IMR-90 (cell line): Measurements from ENCODE around the gene WFDC5. TPM values are rescaled to one million over a fixed set of nuclear protein-coding genes. Genes with fewer than 3 reads are reported as not detected.
A peak's percentile ranks its signal among the peaks of the same experiment; 100 is the strongest.

Source experiments
- ATAC-seq: fragments of 200-7000 bp; cut with Tn5 transposase; 2 replicates; pipeline ENCODE4 v1.9.1; 2020; ENCODE audit warnings: low read depth, mild to moderate bottlenecking, moderate library complexity
- BruUV-seq: library from RNA; stranded (reverse); fragments of 400-500 nt; replicated peaks from 2 replicates; lab custom pipeline; 2021; lab: Mats Ljungman, UMichigan
- CTCF ChIA-PET: fragments of 300-600 bp; formaldehyde crosslinking; extraction: SDS; loops from one replicate; lab custom pipeline; 2021; ENCODE audit warnings: antibody characterized with exemption; lab: Yijun Ruan, JAX
- POLR2A ChIA-PET: fragments of 300-600 bp; sonication (Branson Sonifier 250); formaldehyde crosslinking; loops from one replicate; lab custom pipeline; 2022; ENCODE audit warnings: antibody characterized with exemption; ENCODE audit not compliant: unreplicated experiment; lab: Charles Lee
- DNase-seq: peaks from one replicate; pipeline ENCODE4 v3.0.0; 2013
- H2AFZ ChIP-seq: replicated peaks from 2 replicates; pipeline ENCODE3; 2013; ENCODE audit warnings: low read length, mild to moderate bottlenecking; ENCODE audit not compliant: poor library complexity
- H2AK5ac ChIP-seq: 2 replicates; pipeline ENCODE4 v1.6.1; 2013; ENCODE audit warnings: low read depth, low read length, inconsistent platforms
- H2AK9ac ChIP-seq: replicated peaks from 2 replicates; pipeline ENCODE3; 2013; ENCODE audit warnings: mild to moderate bottlenecking, low read depth, low read length, moderate library complexity; ENCODE audit not compliant: poor library complexity
- H2BK120ac ChIP-seq: 2 replicates; pipeline ENCODE4 v1.6.1; 2013; ENCODE audit warnings: low read depth, low read length, inconsistent platforms
- H2BK15ac ChIP-seq: 3 replicates; pipeline ENCODE4 v1.6.1; 2013; ENCODE audit warnings: low read depth, low read length, inconsistent platforms
- H2BK20ac ChIP-seq: 2 replicates; pipeline ENCODE4 v1.6.1; 2013; ENCODE audit warnings: low read depth, mild to moderate bottlenecking, inconsistent platforms, low read length, moderate library complexity
- H2BK5ac ChIP-seq: 2 replicates; pipeline ENCODE4 v1.6.1; 2013; ENCODE audit warnings: mild to moderate bottlenecking, low read depth, low read length, inconsistent platforms; ENCODE audit not compliant: poor library complexity, severe bottlenecking
- H3K14ac ChIP-seq: replicated peaks from 2 replicates; pipeline ENCODE4 v1.6.1; 2013; ENCODE audit warnings: low read depth, low read length, inconsistent platforms
- H3K18ac ChIP-seq: 2 replicates; pipeline ENCODE4 v1.6.1; 2013; ENCODE audit warnings: low read depth, low read length, control low read depth
- H3K23ac ChIP-seq: 2 replicates; pipeline ENCODE4 v1.6.1; 2013; ENCODE audit warnings: low read depth, low read length, inconsistent platforms
- H3K27ac ChIP-seq: 2 replicates; pipeline ENCODE4 v1.5.1; 2013; ENCODE audit warnings: mild to moderate bottlenecking, control low read depth, low read length; ENCODE audit not compliant: insufficient read depth
- H3K27me3 ChIP-seq: 2 replicates; pipeline ENCODE4 v1.6.1; 2013; ENCODE audit warnings: low read length; ENCODE audit not compliant: control insufficient read depth, insufficient read depth
- H3K36me3 ChIP-seq: 2 replicates; pipeline ENCODE4 v1.6.1; 2013; ENCODE audit warnings: low read length, mixed read lengths; ENCODE audit not compliant: control insufficient read depth, insufficient read depth
- H3K4ac ChIP-seq: 2 replicates; pipeline ENCODE4 v1.6.1; 2013; ENCODE audit warnings: low read depth, low read length, inconsistent platforms
- H3K4me1 ChIP-seq: 2 replicates; pipeline ENCODE4 v1.6.1; 2013; ENCODE audit warnings: low read length, mixed read lengths; ENCODE audit not compliant: control insufficient read depth, insufficient read depth
- H3K4me2 ChIP-seq: 2 replicates; pipeline ENCODE4 v1.6.1; 2013; ENCODE audit warnings: low read depth, mild to moderate bottlenecking, control low read depth, low read length, moderate library complexity
- H3K4me3 ChIP-seq: 2 replicates; pipeline ENCODE4 v1.5.1; 2013; ENCODE audit warnings: low read depth, mild to moderate bottlenecking, control low read depth, low read length, moderate library complexity; ENCODE audit not compliant: insufficient read depth
- H3K56ac ChIP-seq: 2 replicates; pipeline ENCODE4 v1.6.1; 2013; ENCODE audit warnings: low read length, inconsistent platforms; ENCODE audit not compliant: insufficient read depth; ENCODE audit errors: extremely low read depth
- H3K79me1 ChIP-seq, 2 experiments: 2 replicates each; pipeline ENCODE4 v1.6.1; 2013; ENCODE audit warnings: low read length in 2 of 2, inconsistent platforms in 1 of 2, low read depth in 1 of 2
- H3K9ac ChIP-seq: 2 replicates; pipeline ENCODE4 v1.6.1; 2013; ENCODE audit warnings: low read depth, low read length, control low read depth
- H3K9me1 ChIP-seq: 2 replicates; pipeline ENCODE4 v1.6.1; 2013; ENCODE audit warnings: low read length, inconsistent platforms; ENCODE audit not compliant: insufficient read depth
- H3K9me3 ChIP-seq: 2 replicates; pipeline ENCODE4 v1.6.1; 2013; ENCODE audit warnings: low read length; ENCODE audit not compliant: control insufficient read depth, insufficient read depth
- H4K20me1 ChIP-seq: 2 replicates; pipeline ENCODE4 v1.6.1; 2013; ENCODE audit warnings: low read length, inconsistent platforms; ENCODE audit not compliant: insufficient read depth
- H4K5ac ChIP-seq: 2 replicates; pipeline ENCODE4 v1.6.1; 2013; ENCODE audit warnings: mild to moderate bottlenecking, low read depth, low read length, control low read depth
- H4K8ac ChIP-seq, 2 experiments: 2 replicates each; pipeline ENCODE4 v1.6.1; 2013; ENCODE audit warnings: low read depth in 2 of 2, low read length in 2 of 2, control low read depth in 1 of 2, inconsistent platforms in 1 of 2
- H4K91ac ChIP-seq: 2 replicates; pipeline ENCODE4 v1.6.1; 2013; ENCODE audit warnings: low read depth, low read length, inconsistent platforms; ENCODE audit not compliant: insufficient read depth
- CEBPB ChIP-seq: IDR thresholded peaks from 2 replicates; pipeline ENCODE4 v1.6.1; 2012; ENCODE audit warnings: low read depth, low read length, improper control_type of control experiment
- CHD1 ChIP-seq: IDR thresholded peaks from 2 replicates; pipeline ENCODE4 v1.6.1; 2012; ENCODE audit warnings: low read depth, low read length, improper control_type of control experiment
- FOS ChIP-seq: fragments of 150-350 bp; IDR thresholded peaks from 2 replicates; pipeline ENCODE4 v1.6.1; 2016; ENCODE audit warnings: low read depth, low read length
- MAZ ChIP-seq: IDR thresholded peaks from 2 replicates; pipeline ENCODE4 v1.6.1; 2012; ENCODE audit warnings: low read depth, mild to moderate bottlenecking, low read length, improper control_type of control experiment, moderate library complexity, borderline replicate concordance
- NFE2L2 ChIP-seq: fragments of 150-350 bp; IDR thresholded peaks from 2 replicates; pipeline ENCODE4 v1.6.1; 2016; ENCODE audit warnings: low read depth, mild to moderate bottlenecking, low read length
- POLR2A ChIP-seq: IDR thresholded peaks from 2 replicates; pipeline ENCODE4 v1.6.1; 2012; ENCODE audit warnings: mild to moderate bottlenecking, low read depth, low read length
- RCOR1 ChIP-seq: IDR thresholded peaks from 2 replicates; pipeline ENCODE4 v1.6.1; 2012; ENCODE audit warnings: mild to moderate bottlenecking, low read length, improper control_type of control experiment; ENCODE audit not compliant: insufficient replicate concordance
- RFX5 ChIP-seq: IDR thresholded peaks from 2 replicates; pipeline ENCODE4 v1.8.0; 2012; ENCODE audit warnings: low read depth, mild to moderate bottlenecking, low read length, moderate library complexity
- WGBS, 2 experiments: methylation state at CpG; one replicate each; pipeline versions ENCODE4 v1.1.5 to v1.1.7; 2013; ENCODE audit warnings: missing lambda C conversion rate in 2 of 2; ENCODE audit not compliant: insufficient read length in 1 of 2; ENCODE audit errors: extremely low coverage in 2 of 2; 5-methylcytosine and 5-hydroxymethylcytosine counted together
- dilution Hi-C: fragments of 300-500 bp; cut with HindIII; formaldehyde crosslinking; loops from one replicate; pipeline ENCODE4 v1.14.3; 2018; ENCODE audit warnings: low sequenced_read_pairs; ENCODE audit not compliant: unreplicated experiment
- in situ Hi-C: fragments of 300-500 bp; cut with MboI; formaldehyde crosslinking; loops from 3 replicates; pipeline ENCODE4 v1.14.3; 2019; ENCODE audit warnings: low sequenced_read_pairs, inconsistent platforms, mixed read lengths
- intact Hi-C: fragments of 100-400 bp; cut with micrococcal nuclease; formaldehyde crosslinking; loops from 2 replicates; pipeline ENCODE4 v1.10.0; 2022
- polyA plus RNA-seq, 3 experiments: library from polyadenylated mRNA; depleted of rRNA; stranded (reverse); fragments of >200 nt; gene quantifications; 2 replicates each; pipeline ENCODE4 v1.2.3, GENCODE V29; 2012; ENCODE audit warnings: low replicate concordance in 1 of 3
- total RNA-seq: library from RNA; depleted of rRNA; stranded (reverse); fragments of >200 nt; gene quantifications from 2 replicates; pipeline ENCODE4 v1.2.3, GENCODE V29; 2012
- TF ChIP-seq, protein P1 (sequence below): fragments of 150-350 bp; IDR thresholded peaks from 2 replicates; pipeline ENCODE4 v1.6.1; 2017; ENCODE audit warnings: mild to moderate bottlenecking, antibody characterized with exemption, low read length, low read depth
- TF ChIP-seq, protein P2 (sequence below): fragments of 150-350 bp; IDR thresholded peaks from 2 replicates; pipeline ENCODE4 v1.6.1; 2016; ENCODE audit warnings: low read depth, mild to moderate bottlenecking, low read length, moderate library complexity, borderline replicate concordance

The WFDC5 gene
- total and polyA plus RNA-seq, 2 of the 4 experiments (the other 2 are of a cell fraction): not detected

DNA sequence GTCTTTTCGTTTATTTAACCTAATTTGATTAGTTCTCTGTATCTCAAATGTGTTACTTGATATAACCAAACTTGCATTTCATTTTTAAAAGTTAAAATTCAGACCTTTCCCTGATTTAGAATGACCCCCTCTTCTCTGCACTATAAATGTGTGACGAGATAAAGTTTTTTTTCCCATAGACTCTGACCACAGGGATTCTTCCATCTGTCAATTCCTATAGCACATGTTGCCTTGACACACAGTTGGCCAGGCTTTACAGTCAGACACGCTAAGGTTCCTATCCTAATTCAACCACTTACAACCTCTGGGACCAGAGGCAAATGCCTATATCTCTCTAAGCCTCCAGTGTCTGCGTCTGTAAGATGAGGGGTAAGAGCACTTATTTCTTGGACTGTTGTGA lies 54.7 kb downstream of the WFDC5 start:
- Histone ChIP-seq H2BK5ac (peak overlapping the region; percentile 86), H3K23ac (peak overlapping the region; percentile 11; the same call in 1 of the 2 replicates), H3K4me2 (no peak overlapping the region), H2AK9ac (no peak overlapping the region), H3K9me1 (peaks cover 9% of the 10 kb centered on the region), H3K4ac (peak overlapping the region; percentile 57), H4K5ac (peak overlapping the region; percentile 49; the same call in 1 of the 2 replicates), H3K14ac (peak overlapping the region; percentile 20), H3K4me3 (no peak overlapping the region), H3K9ac (no peak overlapping the region), H3K56ac (no peak overlapping the region), H2AK5ac (no peak overlapping the region), H2AFZ (no peak overlapping the region), H2BK15ac (peak overlapping the region; percentile 69; the same call in 2 of the 3 replicates), H3K9me3 (no peaks in the 10 kb centered on the region), H3K27ac (no peak overlapping the region), H2BK20ac (peak overlapping the region; percentile 64), H3K18ac (peak overlapping the region; percentile 94; the same call in 1 of the 2 replicates), H3K4me1 (peaks cover 10% of the 10 kb centered on the region; the same call in 1 of the 2 replicates), H2BK120ac (peak overlapping the region; percentile 66), H3K27me3 (no peaks in the 10 kb centered on the region), H4K91ac (peak overlapping the region; percentile 71), H4K20me1 (no peaks in the 10 kb centered on the region), H4K8ac (peak overlapping the region; percentile 21 to 67; a peak in 2 of 4 replicates), H3K79me1 (peaks cover 10 to 16% of the 10 kb centered on the region in 2 experiments; a peak in 3 of 4 replicates), H3K36me3 (peaks cover 3% of the 10 kb centered on the region)
- POLR2A ChIA-PET: no interaction called here
- no TSS peak for BruUV-seq
- intact Hi-C loops (no loop called here), dilution Hi-C loops (no loop called here), in situ Hi-C loops (no loop called here)
- TF ChIP-seq NFE2L2: no peak
- TF ChIP-seq CEBPB: no peak
- no peak for TF ChIP-seq POLR2A
- no peak for TF ChIP-seq FOS
- TF ChIP-seq CHD1: no peak
- TF ChIP-seq, protein P1, sequence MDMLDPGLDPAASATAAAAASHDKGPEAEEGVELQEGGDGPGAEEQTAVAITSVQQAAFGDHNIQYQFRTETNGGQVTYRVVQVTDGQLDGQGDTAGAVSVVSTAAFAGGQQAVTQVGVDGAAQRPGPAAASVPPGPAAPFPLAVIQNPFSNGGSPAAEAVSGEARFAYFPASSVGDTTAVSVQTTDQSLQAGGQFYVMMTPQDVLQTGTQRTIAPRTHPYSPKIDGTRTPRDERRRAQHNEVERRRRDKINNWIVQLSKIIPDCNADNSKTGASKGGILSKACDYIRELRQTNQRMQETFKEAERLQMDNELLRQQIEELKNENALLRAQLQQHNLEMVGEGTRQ: no peak
- no peak for TF ChIP-seq RFX5
- no peak for TF ChIP-seq RCOR1
- TF ChIP-seq MAZ: no peak
- TF ChIP-seq, protein P2, sequence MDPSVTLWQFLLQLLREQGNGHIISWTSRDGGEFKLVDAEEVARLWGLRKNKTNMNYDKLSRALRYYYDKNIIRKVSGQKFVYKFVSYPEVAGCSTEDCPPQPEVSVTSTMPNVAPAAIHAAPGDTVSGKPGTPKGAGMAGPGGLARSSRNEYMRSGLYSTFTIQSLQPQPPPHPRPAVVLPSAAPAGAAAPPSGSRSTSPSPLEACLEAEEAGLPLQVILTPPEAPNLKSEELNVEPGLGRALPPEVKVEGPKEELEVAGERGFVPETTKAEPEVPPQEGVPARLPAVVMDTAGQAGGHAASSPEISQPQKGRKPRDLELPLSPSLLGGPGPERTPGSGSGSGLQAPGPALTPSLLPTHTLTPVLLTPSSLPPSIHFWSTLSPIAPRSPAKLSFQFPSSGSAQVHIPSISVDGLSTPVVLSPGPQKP: no peak
- ATAC-seq: no peak
- CTCF ChIA-PET: interaction anchor here (0.6 to 1.5 kb wide), 2 partner anchors 16 to 34 kb away, joined by 3 to 7 read pairs; no protein-coding TSS in a partner anchor
- DNase-seq: no peak
- WGBS, 2 experiments: 80% methylated on average over 1 of the region's 4 CpGs; no CpG with 5 or more reads in 1 of the 2 experiments
